ENCODE measurements around the gene ZMIZ1. TPM values are rescaled to one million over a fixed set of nuclear protein-coding genes. Genes with fewer than 3 reads are reported as not detected.
A peak's percentile ranks its signal among the peaks of the same experiment; 100 is the strongest.

ZMIZ1 gene
- polyA plus RNA-seq, 1 experiment: 7.6 TPM

- Histone ChIP-seq H3K27ac (ENCODE audit: low read depth, low read length) (peak overlapping the region; percentile 75), H3K4me3 (ENCODE audit: low read depth, low read length) (no peak overlapping the region), H3K9me3 (ENCODE audit: control insufficient read depth, insufficient read depth, low read length) (no peaks in the 10 kb centered on the region), H3K27me3 (ENCODE audit: control insufficient read depth, insufficient read depth, low read length) (no peaks in the 10 kb centered on the region)
- ChIA-PET POLR2A (interaction anchor here (1.1 kb wide), 1 partner anchor 9 kb away, joined by 5 read pairs; no protein-coding TSS in a partner anchor), CTCF (no interaction called here)
- no peak for DNase-seq (ENCODE audit: low read depth, low spot score)
- no peak for TF ChIP-seq CTCF (IDR thresholded peaks at IDR 0.05; ENCODE audit: low read depth, low read length)
Observed at GRCh38 chr10:79142064-79142491, 73.3 kb downstream of the ZMIZ1 start.

- no peak for TF ChIP-seq CTCF (IDR thresholded peaks at IDR 0.05; ENCODE audit: low read depth, low read length)
- no peak overlapping the region for H3K4me3 ChIP-seq (ENCODE audit: low read depth, low read length)
- CTCF ChIA-PET: no interaction called here
- H3K27me3 ChIP-seq (ENCODE audit: control insufficient read depth, insufficient read depth, low read length): no peaks in the 10 kb centered on the region
- POLR2A ChIA-PET: interaction anchor here (1.1 kb wide), 1 partner anchor 9 kb away, joined by 5 read pairs; no protein-coding TSS in a partner anchor
- no peak for DNase-seq (ENCODE audit: low read depth, low spot score)
- H3K9me3 ChIP-seq (ENCODE audit: control insufficient read depth, insufficient read depth, low read length): no peaks in the 10 kb centered on the region
- peak overlapping the region; percentile 75 for H3K27ac ChIP-seq (ENCODE audit: low read depth, low read length)
Observed at GRCh38 chr10:79142522-79143309, 74.0 kb downstream of the ZMIZ1 start.

- no peak for TF ChIP-seq CTCF (IDR thresholded peaks at IDR 0.05; ENCODE audit: low read depth, low read length)
- CTCF ChIA-PET: interaction anchor here (0.6 kb wide), 1 partner anchor 555 kb away, joined by 3 read pairs; no protein-coding TSS in a partner anchor
- DNase-seq (ENCODE audit: low read depth, low spot score): no peak
- H3K4me3 ChIP-seq (ENCODE audit: low read depth, low read length): no peak overlapping the region
- H3K27me3 ChIP-seq (ENCODE audit: control insufficient read depth, insufficient read depth, low read length): no peaks in the 10 kb centered on the region
- POLR2A ChIA-PET: no interaction called here
- H3K9me3 ChIP-seq (ENCODE audit: control insufficient read depth, insufficient read depth, low read length): no peaks in the 10 kb centered on the region
- H3K27ac ChIP-seq (ENCODE audit: low read depth, low read length): no peak overlapping the region
Observed at GRCh38 chr10:79143879-79144278, 75.1 kb downstream of the ZMIZ1 start.

GRCh38 chr10:79144351-79145173, 75.8 kb downstream of the ZMIZ1 start:
- ChIA-PET CTCF (interaction anchor here (0.6 kb wide), 1 partner anchor 556 kb away, joined by 3 read pairs; no protein-coding TSS in a partner anchor), POLR2A (no interaction called here)
- no peak for DNase-seq (ENCODE audit: low read depth, low spot score)
- H3K27ac ChIP-seq (ENCODE audit: low read depth, low read length): peak overlapping the region; percentile 39
- no peak for TF ChIP-seq CTCF (IDR thresholded peaks at IDR 0.05; ENCODE audit: low read depth, low read length)
- H3K27me3 ChIP-seq (ENCODE audit: control insufficient read depth, insufficient read depth, low read length): no peaks in the 10 kb centered on the region
- H3K4me3 ChIP-seq (ENCODE audit: low read depth, low read length): no peak overlapping the region
- H3K9me3 ChIP-seq (ENCODE audit: control insufficient read depth, insufficient read depth, low read length): no peaks in the 10 kb centered on the region

- no peaks in the 10 kb centered on the region for H3K27me3 ChIP-seq (ENCODE audit: control insufficient read depth, insufficient read depth, low read length)
- peak overlapping the region; percentile 2 for H3K27ac ChIP-seq (ENCODE audit: low read depth, low read length)
- TF ChIP-seq CTCF (IDR thresholded peaks at IDR 0.05; ENCODE audit: low read depth, low read length): no peak
- POLR2A ChIA-PET: interaction anchor here (0.6 kb wide), 1 partner anchor 11 kb away, joined by 3 read pairs; no protein-coding TSS in a partner anchor
- no peak overlapping the region for H3K4me3 ChIP-seq (ENCODE audit: low read depth, low read length)
- H3K9me3 ChIP-seq (ENCODE audit: control insufficient read depth, insufficient read depth, low read length): no peaks in the 10 kb centered on the region
- CTCF ChIA-PET: no interaction called here
- DNase-seq (ENCODE audit: low read depth, low spot score): no peak
Observed at GRCh38 chr10:79145174-79145483, 76.4 kb downstream of the ZMIZ1 start.
